ENCODE measurements around the gene NDUFB4. TPM values are rescaled to one million over a fixed set of nuclear protein-coding genes. Genes with fewer than 3 reads are reported as not detected.

Gene NDUFB4
- total RNA-seq (100 to 1,000 TPM; 113 to 117 TPM), polyA plus RNA-seq (ENCODE audit: insufficient read depth, low read depth, low replicate concordance) (279 TPM)
- long read RNA-seq, donor 1, transcript NDUFB4-206 (2 exons, 425 nt) = minor isoform, 9 of 229 reads
- long read RNA-seq, donor 1, transcript NDUFB4-203 (2 exons, 1,426 nt) = minor isoform, 6 of 229 reads
- long read RNA-seq, donor 1, transcript NDUFB4-201 (3 exons, 671 nt) = major isoform, 214 of 229 reads
- long read RNA-seq, donor 1, partial matches to known transcripts = 0 of 229 reads
- long read RNA-seq, donor 1, other reads (novel, unspliced or antisense) = 0 of 229 reads
- long read RNA-seq, donor 2, transcript NDUFB4-201 (3 exons, 671 nt) = major isoform, 154 of 184 reads
- long read RNA-seq, donor 2, transcript NDUFB4-206 (2 exons, 425 nt) = minor isoform, 15 of 184 reads
- long read RNA-seq, donor 2, partial matches to known transcripts = 7 of 184 reads
- long read RNA-seq, donor 2, other reads (novel, unspliced or antisense) = 0 of 184 reads

DNA sequence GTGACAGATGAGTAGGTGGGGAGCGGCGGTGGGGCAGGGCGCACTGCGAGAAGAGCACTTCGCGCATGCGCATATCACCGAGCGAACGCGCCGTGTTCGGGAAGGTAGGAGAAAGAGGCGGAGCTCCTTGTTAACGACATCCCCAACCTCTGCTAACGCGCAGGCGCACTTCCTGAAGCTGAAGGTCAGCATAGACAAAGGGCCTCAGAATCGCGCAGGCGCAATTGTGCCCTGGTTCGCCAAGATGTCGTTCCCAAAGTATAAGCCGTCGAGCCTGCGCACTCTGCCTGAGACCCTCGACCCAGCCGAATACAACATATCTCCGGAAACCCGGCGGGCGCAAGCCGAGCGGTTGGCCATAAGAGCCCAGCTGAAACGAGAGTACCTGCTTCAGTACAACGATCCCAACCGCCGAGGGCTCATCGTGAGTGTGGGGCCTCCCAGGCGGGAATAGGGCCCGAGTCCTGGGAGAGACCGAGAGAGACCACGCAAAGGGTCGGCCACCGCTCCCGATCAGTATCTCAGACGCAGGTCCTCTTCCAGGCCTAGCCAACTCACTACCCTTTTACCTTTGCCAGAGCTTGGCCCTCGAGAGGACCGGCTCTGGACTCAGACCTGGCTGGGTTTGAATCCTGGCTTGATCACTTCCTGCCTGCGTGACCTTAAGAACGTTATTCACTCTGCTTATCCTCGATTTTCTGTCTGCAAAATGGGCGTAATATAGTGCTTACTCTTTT, at the start of gene NDUFB4:
Gene NDUFB4 (plus strand): TSS at position 221 of the 737 bp plus-strand sequence. CDS start 24 bp downstream, at position 245.
- Histone ChIP-seq H3K4me3 (peak within 1 kb of the TSS; percentile 89 to 90), H3K9me3 (no peaks in the 10 kb centered on the region), H3K36me3 (ENCODE audit: low read depth, missing control alignments) (no peaks in the 10 kb centered on the region), H3K4me1 (peaks cover 12% of the 10 kb centered on the region), H3K27me3 (no peaks in the 10 kb centered on the region), H3K27ac (peak within 1 kb of the TSS; percentile 91 to 94)
- TF ChIP-seq, protein P1, sequence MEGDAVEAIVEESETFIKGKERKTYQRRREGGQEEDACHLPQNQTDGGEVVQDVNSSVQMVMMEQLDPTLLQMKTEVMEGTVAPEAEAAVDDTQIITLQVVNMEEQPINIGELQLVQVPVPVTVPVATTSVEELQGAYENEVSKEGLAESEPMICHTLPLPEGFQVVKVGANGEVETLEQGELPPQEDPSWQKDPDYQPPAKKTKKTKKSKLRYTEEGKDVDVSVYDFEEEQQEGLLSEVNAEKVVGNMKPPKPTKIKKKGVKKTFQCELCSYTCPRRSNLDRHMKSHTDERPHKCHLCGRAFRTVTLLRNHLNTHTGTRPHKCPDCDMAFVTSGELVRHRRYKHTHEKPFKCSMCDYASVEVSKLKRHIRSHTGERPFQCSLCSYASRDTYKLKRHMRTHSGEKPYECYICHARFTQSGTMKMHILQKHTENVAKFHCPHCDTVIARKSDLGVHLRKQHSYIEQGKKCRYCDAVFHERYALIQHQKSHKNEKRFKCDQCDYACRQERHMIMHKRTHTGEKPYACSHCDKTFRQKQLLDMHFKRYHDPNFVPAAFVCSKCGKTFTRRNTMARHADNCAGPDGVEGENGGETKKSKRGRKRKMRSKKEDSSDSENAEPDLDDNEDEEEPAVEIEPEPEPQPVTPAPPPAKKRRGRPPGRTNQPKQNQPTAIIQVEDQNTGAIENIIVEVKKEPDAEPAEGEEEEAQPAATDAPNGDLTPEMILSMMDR (IDR thresholded peaks at IDR 0.05) = no peak
- TF ChIP-seq POLR2A (IDR thresholded peaks at IDR 0.05) = peak; percentile 48
- intact Hi-C loops (cut with DNase I; ENCODE audit: low total_unique reads) = no loop called here
- WGBS, 2 donors = 1% methylated on average over 52 to 53 of the region's 53 CpGs
- peak; percentile 97 for DNase-seq

DNA sequence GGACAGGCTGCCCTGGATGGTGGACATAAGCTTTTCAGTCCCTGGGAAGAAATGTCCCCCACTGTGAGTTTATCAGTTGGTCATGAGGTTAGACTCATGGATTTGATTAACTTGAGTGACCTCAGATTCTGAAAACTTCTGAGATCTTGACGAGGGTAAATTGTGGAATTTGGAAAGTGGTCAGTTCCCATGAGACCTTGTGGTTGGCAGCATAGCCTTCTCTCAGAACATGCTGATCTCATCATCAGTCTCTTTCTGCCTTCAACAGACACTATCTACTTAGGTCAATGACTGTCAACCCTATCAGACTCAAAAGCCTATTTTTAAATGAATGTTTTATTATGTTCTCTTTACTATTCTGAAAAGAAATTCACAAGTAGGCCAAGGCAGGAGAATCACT, 45.6 kb upstream of the NDUFB4 start:
- no peak for DNase-seq
- TF ChIP-seq, protein P1 (IDR thresholded peaks at IDR 0.05) = no peak
- no peak for TF ChIP-seq POLR2A (IDR thresholded peaks at IDR 0.05)
- Histone ChIP-seq H3K27ac (no peak overlapping the region), H3K36me3 (ENCODE audit: low read depth, missing control alignments) (no peaks in the 10 kb centered on the region), H3K4me1 (peaks cover 9% of the 10 kb centered on the region), H3K27me3 (no peaks in the 10 kb centered on the region), H3K9me3 (no peaks in the 10 kb centered on the region), H3K4me3 (no peak overlapping the region)
- 23 to 29% methylated on average over 1 of the region's 1 CpG for WGBS, 2 donors
- intact Hi-C loops (cut with DNase I; ENCODE audit: low total_unique reads) = loop anchor here (10.0 kb wide), 1 partner anchor 306 kb away; no protein-coding TSS in a partner anchor

GRCh38 chr3:120552184-120553172, 43.7 kb upstream of the NDUFB4 start:
- no peaks in the 10 kb centered on the region for H3K27me3 ChIP-seq
- no peak for DNase-seq
- 73 to 83% methylated on average over 5 of the region's 5 CpGs for WGBS, 2 donors
- no peak overlapping the region for H3K4me3 ChIP-seq
- intact Hi-C loops (cut with DNase I; ENCODE audit: low total_unique reads) = loop anchor here (10.0 kb wide), 1 partner anchor 308 kb away; no protein-coding TSS in a partner anchor
- H3K4me1 ChIP-seq = peaks cover 28% of the 10 kb centered on the region
- TF ChIP-seq POLR2A (IDR thresholded peaks at IDR 0.05) = no peak
- TF ChIP-seq, protein P1 (IDR thresholded peaks at IDR 0.05) = no peak
- H3K27ac ChIP-seq = no peak overlapping the region
- H3K9me3 ChIP-seq = no peaks in the 10 kb centered on the region
- H3K36me3 ChIP-seq (ENCODE audit: low read depth, missing control alignments) = no peaks in the 10 kb centered on the region
